PC-9 (cell line): ENCODE measurements around the gene AHNAK. TPM values are rescaled to one million over a fixed set of nuclear protein-coding genes. Genes with fewer than 3 reads are reported as not detected.

Experiments
- BruUV-seq: library from RNA; stranded (reverse); fragments of 400-500 nt; replicated peaks from 2 replicates; lab custom pipeline; 2021; lab: Mats Ljungman, UMichigan
- CTCF ChIA-PET: fragments of 300-600 bp; sonication (Branson Sonifier 250); formaldehyde crosslinking; loops from one replicate; lab custom pipeline; 2022; ENCODE audit warnings: antibody characterized with exemption; lab: Charles Lee
- POLR2A ChIA-PET: fragments of 300-600 bp; sonication (Branson Sonifier 250); formaldehyde crosslinking; loops from one replicate; lab custom pipeline; 2022; ENCODE audit warnings: antibody characterized with exemption; ENCODE audit not compliant: unreplicated experiment; lab: Charles Lee
- DNase-seq, 2 experiments: peaks; one replicate each; pipeline versions ENCODE4 v3.0.0 to v3.0.0-alpha.2; 2015 to 2022; ENCODE audit warnings: mixed read lengths in 1 of 2
- H2AFZ ChIP-seq: fragments of 200-600 bp; sonication (generic); 2 replicates; pipeline ENCODE4 v1.8.1; 2017; ENCODE audit warnings: antibody characterized with exemption
- H3F3A ChIP-seq: fragments of 200-600 bp; sonication (generic); 2 replicates; pipeline ENCODE4 v1.8.1; 2017; ENCODE audit warnings: antibody characterized with exemption, mild to moderate bottlenecking, low read depth; ENCODE audit not compliant: insufficient read depth
- H3K27ac ChIP-seq: fragments of 200-600 bp; sonication (generic); 2 replicates; pipeline ENCODE4 v1.6.1; 2016; ENCODE audit warnings: mixed run types
- H3K27me3 ChIP-seq: fragments of 200-600 bp; sonication (generic); 2 replicates; pipeline ENCODE4 v1.6.1; 2016; ENCODE audit warnings: low read depth, mixed run types; ENCODE audit not compliant: insufficient read depth
- H3K36me3 ChIP-seq: fragments of 200-600 bp; sonication (generic); 2 replicates; pipeline ENCODE4 v1.6.1; 2016; ENCODE audit warnings: low read depth, mixed run types
- H3K4me1 ChIP-seq: fragments of 200-600 bp; sonication (generic); replicated peaks from 2 replicates; pipeline ENCODE4 v1.6.1; 2016; ENCODE audit warnings: mixed run types; ENCODE audit not compliant: insufficient read depth
- H3K4me2 ChIP-seq: fragments of 200-600 bp; sonication (generic); 2 replicates; pipeline ENCODE4 v1.6.1; 2017; ENCODE audit warnings: mixed run types
- H3K4me3 ChIP-seq: fragments of 200-600 bp; sonication (generic); 2 replicates; pipeline ENCODE4 v1.6.1; 2016; ENCODE audit warnings: mixed run types
- H3K79me2 ChIP-seq: fragments of 200-600 bp; sonication (generic); 2 replicates; pipeline ENCODE4 v1.6.1; 2017; ENCODE audit warnings: low read depth, mixed run types
- H3K9me2 ChIP-seq: fragments of 200-600 bp; sonication (generic); 2 replicates; pipeline ENCODE4 v1.8.1; 2017; ENCODE audit warnings: mild to moderate bottlenecking; ENCODE audit not compliant: insufficient read depth
- H3K9me3 ChIP-seq: fragments of 200-600 bp; sonication (generic); 2 replicates; pipeline ENCODE4 v1.8.1; 2016; ENCODE audit warnings: low read depth; ENCODE audit not compliant: insufficient read depth
- H4K20me1 ChIP-seq: fragments of 200-600 bp; sonication (generic); 2 replicates; pipeline ENCODE4 v1.8.1; 2017; ENCODE audit not compliant: insufficient read depth
- EZH2 ChIP-seq: fragments of 200-600 bp; sonication (generic); IDR thresholded peaks from 2 replicates; pipeline ENCODE4 v1.8.0; 2017; ENCODE audit warnings: antibody characterized with exemption, low read depth
- intact Hi-C: fragments of 100-400 bp; cut with micrococcal nuclease; formaldehyde crosslinking; loops from one replicate; pipeline ENCODE4 v1.10.0; 2022; ENCODE audit not compliant: unreplicated experiment
- total RNA-seq: library from RNA; stranded (reverse); gene quantifications from 2 replicates; pipeline ENCODE4 v1.2.3, GENCODE V29; 2021
- TF ChIP-seq, protein P1 (sequence below): fragments of 200-600 bp; sonication (generic); conservative IDR thresholded peaks from 2 replicates; pipeline ENCODE4 v1.6.1; 2017; ENCODE audit warnings: mixed run types, antibody characterized with exemption, mild to moderate bottlenecking, moderate library complexity

Gene AHNAK
- total RNA-seq, 1 experiment from 2014 or later = 632 TPM

DNA sequence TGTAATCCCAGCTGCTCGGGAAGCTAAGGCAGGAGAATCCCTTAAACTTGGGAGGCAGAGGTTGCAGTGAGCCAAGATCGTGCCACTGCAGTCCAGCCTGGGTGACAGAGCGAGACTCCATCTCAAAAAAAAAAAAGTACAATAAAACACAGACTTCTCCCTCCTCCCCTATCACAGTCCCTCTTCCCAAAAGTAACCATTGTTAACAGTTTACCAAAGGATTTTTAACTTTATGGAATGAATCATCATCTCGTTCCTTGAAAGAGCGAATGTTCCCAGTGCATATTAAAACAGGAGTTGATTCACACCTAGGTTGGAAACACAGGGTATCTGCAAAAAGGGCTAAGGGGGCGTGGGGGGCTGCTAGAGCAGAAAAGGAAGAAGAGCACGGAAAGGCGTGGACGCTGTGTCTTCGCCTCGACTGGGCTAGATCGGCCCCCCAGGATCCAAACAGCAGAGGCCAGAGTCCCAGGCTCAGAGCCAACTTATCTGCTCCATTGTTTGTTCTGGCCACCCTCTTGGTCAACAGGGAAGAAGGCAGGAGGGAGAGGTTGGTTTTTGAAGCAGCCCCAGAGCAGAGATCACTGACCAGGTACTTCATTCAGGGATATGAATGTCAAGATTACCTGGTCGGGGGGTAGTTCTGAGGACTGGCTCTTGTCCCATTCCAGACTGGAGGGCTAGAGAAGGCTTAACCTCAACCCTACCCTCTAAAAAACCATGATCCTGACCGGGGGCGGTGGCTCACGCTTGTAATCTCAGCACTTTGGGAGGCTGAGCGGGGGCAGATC, 2.1 kb upstream of the AHNAK start:
- no peaks in the 10 kb centered on the region for H3K27me3 ChIP-seq
- no peak overlapping the region for H3K4me3 ChIP-seq
- H3K79me2 ChIP-seq = peaks cover 32% of the 10 kb centered on the region
- ChIA-PET CTCF (interaction anchor here (0.6 to 0.8 kb wide), 2 partner anchors 12 to 156 kb away, joined by 3 read pairs; no protein-coding TSS in a partner anchor), POLR2A (interaction anchor here (0.8 kb wide), 1 partner anchor 148 kb away, joined by 5 read pairs; no protein-coding TSS in a partner anchor)
- no peaks in the 10 kb centered on the region for H3K9me3 ChIP-seq
- H2AFZ ChIP-seq = no peak overlapping the region
- H4K20me1 ChIP-seq = no peaks in the 10 kb centered on the region
- BruUV-seq = no TSS peak
- intact Hi-C loops = no loop called here
- no peaks in the 10 kb centered on the region for H3K36me3 ChIP-seq
- peak; percentile 36 to 47 for DNase-seq
- peak overlapping the region; percentile 99 for H3K4me2 ChIP-seq
- TF ChIP-seq, protein P1, sequence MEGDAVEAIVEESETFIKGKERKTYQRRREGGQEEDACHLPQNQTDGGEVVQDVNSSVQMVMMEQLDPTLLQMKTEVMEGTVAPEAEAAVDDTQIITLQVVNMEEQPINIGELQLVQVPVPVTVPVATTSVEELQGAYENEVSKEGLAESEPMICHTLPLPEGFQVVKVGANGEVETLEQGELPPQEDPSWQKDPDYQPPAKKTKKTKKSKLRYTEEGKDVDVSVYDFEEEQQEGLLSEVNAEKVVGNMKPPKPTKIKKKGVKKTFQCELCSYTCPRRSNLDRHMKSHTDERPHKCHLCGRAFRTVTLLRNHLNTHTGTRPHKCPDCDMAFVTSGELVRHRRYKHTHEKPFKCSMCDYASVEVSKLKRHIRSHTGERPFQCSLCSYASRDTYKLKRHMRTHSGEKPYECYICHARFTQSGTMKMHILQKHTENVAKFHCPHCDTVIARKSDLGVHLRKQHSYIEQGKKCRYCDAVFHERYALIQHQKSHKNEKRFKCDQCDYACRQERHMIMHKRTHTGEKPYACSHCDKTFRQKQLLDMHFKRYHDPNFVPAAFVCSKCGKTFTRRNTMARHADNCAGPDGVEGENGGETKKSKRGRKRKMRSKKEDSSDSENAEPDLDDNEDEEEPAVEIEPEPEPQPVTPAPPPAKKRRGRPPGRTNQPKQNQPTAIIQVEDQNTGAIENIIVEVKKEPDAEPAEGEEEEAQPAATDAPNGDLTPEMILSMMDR = no peak
- no peak for TF ChIP-seq EZH2
- peaks cover 66% of the 10 kb centered on the region for H3K4me1 ChIP-seq
- H3K9me2 ChIP-seq = no peaks in the 10 kb centered on the region
- H3K27ac ChIP-seq = 0 out of 2 replicates have a peak overlapping the region, but pooled peaks have one; percentile 4
- peaks cover 65% of the 10 kb centered on the region for H3F3A ChIP-seq

DNA sequence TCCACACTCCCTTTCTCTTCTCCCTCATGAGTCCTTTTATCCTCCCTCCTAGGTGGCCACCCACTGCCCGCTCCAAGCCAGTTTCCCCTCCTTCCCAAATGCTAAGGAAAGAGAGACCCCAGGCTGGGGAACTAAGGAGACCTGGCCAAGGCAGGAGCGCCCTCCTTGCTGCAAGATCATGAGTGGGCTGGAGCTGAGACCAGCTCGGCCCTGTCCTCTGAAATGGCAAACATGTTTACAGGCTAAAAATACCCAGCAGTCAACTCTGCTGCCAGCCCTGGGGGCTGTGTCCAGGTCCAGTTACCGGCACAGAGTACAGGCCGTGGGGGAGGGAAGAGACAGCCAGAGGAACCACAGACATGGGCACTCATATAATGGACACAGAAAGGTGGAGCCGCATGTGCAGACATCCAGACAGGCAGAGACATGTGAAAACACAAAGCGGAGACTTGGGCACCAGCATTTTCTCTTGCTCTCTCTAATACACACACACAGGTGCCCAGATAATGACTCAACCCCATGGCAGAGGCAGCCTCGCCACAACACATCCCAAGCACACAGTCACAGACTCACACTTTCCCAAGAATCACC, 1.2 kb upstream of the AHNAK start:
- no peaks in the 10 kb centered on the region for H3K9me3 ChIP-seq
- H3K79me2 ChIP-seq = peaks cover 41% of the 10 kb centered on the region
- H3K27me3 ChIP-seq = no peaks in the 10 kb centered on the region
- ChIA-PET CTCF (interaction anchor here (0.6 to 0.8 kb wide), 2 partner anchors 12 to 155 kb away, joined by 3 read pairs; no protein-coding TSS in a partner anchor), POLR2A (interaction anchor here (0.6 to 0.8 kb wide), 3 partner anchors 8 to 345 kb away, joined by 3 to 7 read pairs (median 5); no protein-coding TSS in a partner anchor)
- H3K4me2 ChIP-seq = peak overlapping the region; percentile 99; the same call in 1 of the 2 replicates
- peaks cover 66% of the 10 kb centered on the region for H3F3A ChIP-seq
- BruUV-seq = no TSS peak
- H3K4me3 ChIP-seq = no peak overlapping the region
- H3K27ac ChIP-seq = peak overlapping the region; percentile 72
- no peaks in the 10 kb centered on the region for H3K36me3 ChIP-seq
- intact Hi-C loops = no loop called here
- H3K9me2 ChIP-seq = no peaks in the 10 kb centered on the region
- H3K4me1 ChIP-seq = peaks cover 68% of the 10 kb centered on the region
- DNase-seq = peak in 1 of 2 experiments; percentile 32
- peaks cover 7% of the 10 kb centered on the region; the same call in 1 of the 2 replicates for H4K20me1 ChIP-seq
- no peak overlapping the region for H2AFZ ChIP-seq
- no peak for TF ChIP-seq EZH2
- TF ChIP-seq, protein P1 = no peak

DNA sequence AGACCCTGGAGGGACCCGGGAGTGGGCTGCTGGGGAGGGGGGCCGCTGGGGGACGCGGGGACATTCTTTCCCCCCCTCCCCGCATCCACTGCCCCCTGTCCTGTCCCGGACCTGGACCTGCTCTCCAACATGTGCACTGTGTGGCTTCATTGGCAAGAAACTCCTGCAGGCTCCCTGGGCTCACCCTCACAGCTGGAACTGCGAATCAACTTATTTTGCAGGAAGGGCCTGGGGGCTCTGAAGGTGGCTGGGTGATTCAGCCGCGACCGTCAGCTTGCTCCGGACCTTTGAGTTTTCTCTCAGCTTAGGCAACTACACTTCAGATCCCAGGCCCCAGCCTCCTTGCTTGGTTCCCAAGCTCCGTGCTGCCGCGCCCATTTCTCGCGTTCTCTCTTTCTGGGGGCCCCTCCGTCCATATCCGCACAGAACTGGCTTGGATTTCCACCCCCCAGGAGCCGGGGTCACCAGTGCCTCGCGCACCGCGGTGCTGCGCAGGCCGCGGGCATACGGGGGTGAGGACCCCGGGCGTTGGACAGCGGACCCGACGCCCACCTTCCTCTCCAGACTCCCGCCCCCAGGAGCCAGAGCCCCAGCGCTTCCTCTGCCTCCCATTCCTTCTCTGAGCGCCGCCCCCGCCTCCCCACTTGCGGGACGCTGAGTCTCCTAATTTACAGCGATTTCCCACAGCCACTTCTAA, 471 bp upstream of the AHNAK start:
- Histone ChIP-seq H3K9me2 (no peaks in the 10 kb centered on the region), H3F3A (peaks cover 66% of the 10 kb centered on the region), H3K27me3 (no peaks in the 10 kb centered on the region), H3K4me2 (peak overlapping the region; percentile 99), H2AFZ (peak overlapping the region; percentile 83; the same call in 1 of the 2 replicates), H4K20me1 (peaks cover 12% of the 10 kb centered on the region), H3K79me2 (peaks cover 48% of the 10 kb centered on the region), H3K27ac (peak overlapping the region; percentile 72), H3K36me3 (no peaks in the 10 kb centered on the region), H3K4me1 (peaks cover 68% of the 10 kb centered on the region), H3K4me3 (peak overlapping the region; percentile 98), H3K9me3 (no peaks in the 10 kb centered on the region)
- BruUV-seq = TSS peak; percentile 27
- ChIA-PET CTCF (interaction anchor here (0.6 to 0.7 kb wide), 3 partner anchors 14 to 152 kb away, joined by 3 to 9 read pairs (median 7); no protein-coding TSS in a partner anchor), POLR2A (interaction anchor here (0.6 to 1.3 kb wide), 7 partner anchors 8 to 346 kb away, joined by 3 to 20 read pairs (median 3); partner anchors contain the start of gene TUT1)
- DNase-seq = peak; percentile 65 to 80
- TF ChIP-seq, protein P1 = no peak
- no peak for TF ChIP-seq EZH2
- intact Hi-C loops = no loop called here
